Neural cell (in vitro differentiated cells): Measurements from ENCODE around the gene TRAF3. TPM values are rescaled to one million over a fixed set of nuclear protein-coding genes. Genes with fewer than 3 reads are reported as not detected.

Source experiments
- H2AFZ ChIP-seq: fragments of 200-600, 300-800 bp; sonication (generic), shearing (Covaris generic); 2 replicates; pipeline ENCODE4 v1.6.0; 2014; ENCODE audit warnings: low read depth, mild to moderate bottlenecking, antibody characterized with exemption, low read length, moderate library complexity
- H3F3A ChIP-seq: fragments of 200-600 bp; shearing (Covaris generic); 2 replicates; pipeline ENCODE4 v1.6.1; 2016; ENCODE audit warnings: mild to moderate bottlenecking, moderate library complexity, mixed read lengths, antibody characterized with exemption, low read length; ENCODE audit not compliant: insufficient read depth, poor library complexity, severe bottlenecking
- H3K27ac ChIP-seq: fragments of 200-600, 300-800 bp; sonication (generic), shearing (Covaris generic); 2 replicates; pipeline ENCODE4 v1.5.1; 2014; ENCODE audit warnings: mild to moderate bottlenecking, low read length, moderate library complexity
- H3K27me3 ChIP-seq: fragments of 300-800, 200-600 bp; sonication (generic), shearing (Covaris generic); 2 replicates; pipeline ENCODE4 v1.6.0; 2014; ENCODE audit warnings: mild to moderate bottlenecking, low read depth, low read length, moderate library complexity; ENCODE audit not compliant: insufficient read depth
- H3K36me3 ChIP-seq: fragments of 300-800, 200-600 bp; sonication (generic), shearing (Covaris generic); 2 replicates; pipeline ENCODE4 v1.5.1; 2014; ENCODE audit warnings: mild to moderate bottlenecking, antibody characterized with exemption, low read length, moderate library complexity; ENCODE audit not compliant: insufficient read depth
- H3K4me2 ChIP-seq: fragments of 300-800, 200-600 bp; sonication (generic), shearing (Covaris generic); 2 replicates; pipeline ENCODE4 v1.6.0; 2014; ENCODE audit warnings: mild to moderate bottlenecking, low read length
- H3K4me3 ChIP-seq: fragments of 300-800, 200-600 bp; sonication (generic), shearing (Covaris generic); 2 replicates; pipeline ENCODE4 v1.5.1; 2014; ENCODE audit warnings: mild to moderate bottlenecking, low read length, moderate library complexity
- H3K79me2 ChIP-seq: fragments of 200-600 bp; shearing (Covaris generic); replicated peaks from 2 replicates; pipeline ENCODE4 v1.6.0; 2014; ENCODE audit warnings: mild to moderate bottlenecking, low read length, moderate library complexity; ENCODE audit not compliant: insufficient read depth
- H3K9ac ChIP-seq: fragments of 300-800, 200-600 bp; sonication (generic), shearing (Covaris generic); 2 replicates; pipeline ENCODE4 v1.6.1; 2016; ENCODE audit warnings: mild to moderate bottlenecking, low read length, mixed read lengths
- H3K9me2 ChIP-seq: fragments of 200-600 bp; shearing (Covaris generic); 2 replicates; pipeline ENCODE4 v1.6.1; 2016; ENCODE audit warnings: mild to moderate bottlenecking, low read length, mixed read lengths; ENCODE audit not compliant: insufficient read depth
- H3K9me3 ChIP-seq: fragments of 200-600, 300-800 bp; sonication (generic), shearing (Covaris generic); 2 replicates; pipeline ENCODE4 v1.6.1; 2016; ENCODE audit warnings: mild to moderate bottlenecking, mixed run types, low read length, moderate library complexity, mixed read lengths
- H4K20me1 ChIP-seq: fragments of 200-600 bp; shearing (Covaris generic); 2 replicates; pipeline ENCODE4 v1.6.1; 2016; ENCODE audit warnings: mild to moderate bottlenecking, mixed run types; ENCODE audit not compliant: insufficient read depth
- CTCF ChIP-seq: fragments of 450-650 bp; IDR thresholded peaks from 2 replicates; pipeline ENCODE4 v1.5.1; 2014; ENCODE audit warnings: antibody characterized with exemption, mild to moderate bottlenecking, moderate library complexity; ENCODE audit not compliant: poor library complexity, severe bottlenecking
- EP300 ChIP-seq: fragments of 450-650 bp; conservative IDR thresholded peaks from 2 replicates; pipeline ENCODE4 v1.6.1; 2014; ENCODE audit warnings: antibody characterized with exemption, mild to moderate bottlenecking, moderate library complexity; ENCODE audit not compliant: poor library complexity, severe bottlenecking
- EZH2 ChIP-seq: fragments of 200-600, 300-800 bp; shearing (Covaris generic), sonication (generic); IDR thresholded peaks from 2 replicates; pipeline ENCODE4 v1.6.1; 2014; ENCODE audit warnings: antibody characterized with exemption, low read length, borderline replicate concordance, mild to moderate bottlenecking; ENCODE audit not compliant: insufficient read depth, poor library complexity, severe bottlenecking
- MXI1 ChIP-seq: fragments of 450-650 bp; conservative IDR thresholded peaks from 2 replicates; pipeline ENCODE4 v1.6.1; 2014; ENCODE audit warnings: antibody characterized with exemption, mild to moderate bottlenecking; ENCODE audit not compliant: poor library complexity, severe bottlenecking
- POLR2AphosphoS5 ChIP-seq: IDR thresholded peaks from 2 replicates; pipeline ENCODE4 v1.6.1; 2012
- RAD21 ChIP-seq: fragments of 450-650 bp; conservative IDR thresholded peaks from 2 replicates; pipeline ENCODE4 v1.6.1; 2014; ENCODE audit warnings: antibody characterized with exemption, mild to moderate bottlenecking, moderate library complexity
- REST ChIP-seq: IDR thresholded peaks from 2 replicates; pipeline ENCODE4 v1.6.1; 2012; ENCODE audit warnings: borderline replicate concordance
- SMC3 ChIP-seq: fragments of 450-650 bp; conservative IDR thresholded peaks from 2 replicates; pipeline ENCODE4 v1.6.1; 2014; ENCODE audit warnings: antibody characterized with exemption, mild to moderate bottlenecking, moderate library complexity; ENCODE audit not compliant: poor library complexity
- TAF1 ChIP-seq: IDR thresholded peaks from 2 replicates; pipeline ENCODE4 v1.6.1; 2012; ENCODE audit warnings: low read depth
- polyA plus RNA-seq: library from polyadenylated mRNA; depleted of rRNA; stranded (reverse); fragments of >200 nt; gene quantifications from 2 replicates; pipeline ENCODE4 v1.2.3, GENCODE V29; 2014

TRAF3 gene
- polyA plus RNA-seq, 1 donor from 2014 or later = 13.3 TPM

DNA sequence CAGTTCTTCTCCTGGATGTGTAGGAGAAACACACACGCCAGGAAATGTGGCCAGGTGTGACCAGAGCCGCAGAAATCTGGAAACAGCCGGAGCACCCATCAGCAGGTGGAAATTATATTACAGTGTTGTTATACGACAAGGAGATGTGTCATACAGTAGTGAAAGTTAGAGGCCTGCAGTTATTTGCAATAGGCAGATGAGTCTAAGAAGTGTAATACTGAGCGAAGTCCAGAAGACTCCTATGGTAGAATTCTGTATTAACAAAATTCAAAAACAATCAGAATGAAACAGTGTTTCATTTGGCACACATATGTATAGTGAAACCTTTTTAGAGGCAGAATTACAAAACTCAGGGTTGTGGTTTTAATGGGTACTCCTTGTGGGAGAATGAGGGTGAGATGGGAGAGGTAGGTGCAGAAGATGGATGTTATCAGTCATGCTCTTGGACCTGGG, 105.9 kb downstream of the TRAF3 start:
- H3K4me3 ChIP-seq = no peak overlapping the region
- H3K27ac ChIP-seq = no peak overlapping the region
- no peak overlapping the region for H3K4me2 ChIP-seq
- H3K9me2 ChIP-seq = no peaks in the 10 kb centered on the region
- no peaks in the 10 kb centered on the region for H3K9me3 ChIP-seq
- no peaks in the 10 kb centered on the region for H3K27me3 ChIP-seq
- TF ChIP-seq MXI1 (no peak), TAF1 (no peak), REST (no peak)
- H3K79me2 ChIP-seq = no peaks in the 10 kb centered on the region
- no peaks in the 10 kb centered on the region for H3K36me3 ChIP-seq
- no peaks in the 10 kb centered on the region for H4K20me1 ChIP-seq
- no peak overlapping the region for H3K9ac ChIP-seq
- H2AFZ ChIP-seq = no peak overlapping the region
- no peaks in the 10 kb centered on the region for H3F3A ChIP-seq

GRCh38 chr14:102883554-102883953, 106.3 kb downstream of the TRAF3 start:
- TF ChIP-seq RAD21 (no peak), SMC3 (no peak), TAF1 (no peak), EP300 (no peak), CTCF (no peak), REST (no peak), POLR2AphosphoS5 (no peak), EZH2 (no peak), MXI1 (no peak)
- Histone ChIP-seq H3K4me3 (no peak overlapping the region), H3F3A (no peaks in the 10 kb centered on the region), H3K27ac (no peak overlapping the region), H3K9me2 (no peaks in the 10 kb centered on the region), H3K9me3 (no peaks in the 10 kb centered on the region), H3K79me2 (no peaks in the 10 kb centered on the region), H3K9ac (no peak overlapping the region), H2AFZ (no peak overlapping the region), H3K4me2 (no peak overlapping the region), H3K27me3 (no peaks in the 10 kb centered on the region), H4K20me1 (no peaks in the 10 kb centered on the region), H3K36me3 (no peaks in the 10 kb centered on the region)
